CD1c-positive myeloid dendritic cell (primary cell): ENCODE results near the gene RNASE1.
"Not testable (repeated sequence)": the region's sequence is repeated elsewhere in the genome, so short reads cannot be mapped to it uniquely, and the experiment has no call there.

Experiments
- DNase-seq: peaks from one replicate; pipeline ENCODE4 v3.0.0-alpha.2; 2016; ENCODE audit errors: extremely low spot score

RNASE1 gene

DNA sequence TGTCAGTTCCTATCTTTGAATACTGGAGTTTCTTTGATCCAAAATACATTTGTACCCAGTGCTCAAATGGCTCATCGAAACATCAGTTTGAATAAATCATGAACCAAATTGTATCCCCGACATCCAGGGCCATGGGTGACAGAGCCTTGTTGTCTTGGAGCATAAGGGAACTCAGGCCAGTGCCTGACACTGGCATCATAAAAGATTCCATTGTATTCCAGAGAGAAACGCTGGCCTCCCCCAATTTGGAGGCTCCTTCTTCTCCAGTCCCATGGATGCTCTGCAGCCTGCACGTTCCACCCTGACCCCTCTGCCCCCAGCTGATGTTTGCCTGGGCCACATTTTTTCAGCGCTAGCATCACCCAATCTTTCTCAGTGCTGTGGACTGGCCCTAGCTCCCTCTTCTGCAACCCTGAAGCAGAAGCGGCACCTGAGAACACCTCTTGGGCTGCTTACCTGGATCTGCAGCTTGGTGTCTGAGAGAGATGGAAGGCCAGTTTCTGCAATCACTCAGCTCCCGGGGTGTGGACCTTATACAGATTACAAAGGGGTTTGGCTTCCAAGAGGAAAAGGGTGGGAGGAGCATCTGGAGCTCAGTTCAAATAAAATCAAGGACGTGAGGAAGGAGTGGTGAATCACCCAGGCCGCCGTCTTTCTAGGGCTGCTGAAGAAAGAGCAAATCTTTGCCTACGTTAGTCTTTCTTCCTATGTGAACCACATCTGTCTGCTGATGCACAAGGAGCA, at the start of gene RNASE1:
Gene RNASE1 (minus strand): TSS at position 504 of the 744 bp plus-strand sequence. CDS start 776 bp downstream, outside the sequence.
- DNase-seq, result no peak

DNA sequence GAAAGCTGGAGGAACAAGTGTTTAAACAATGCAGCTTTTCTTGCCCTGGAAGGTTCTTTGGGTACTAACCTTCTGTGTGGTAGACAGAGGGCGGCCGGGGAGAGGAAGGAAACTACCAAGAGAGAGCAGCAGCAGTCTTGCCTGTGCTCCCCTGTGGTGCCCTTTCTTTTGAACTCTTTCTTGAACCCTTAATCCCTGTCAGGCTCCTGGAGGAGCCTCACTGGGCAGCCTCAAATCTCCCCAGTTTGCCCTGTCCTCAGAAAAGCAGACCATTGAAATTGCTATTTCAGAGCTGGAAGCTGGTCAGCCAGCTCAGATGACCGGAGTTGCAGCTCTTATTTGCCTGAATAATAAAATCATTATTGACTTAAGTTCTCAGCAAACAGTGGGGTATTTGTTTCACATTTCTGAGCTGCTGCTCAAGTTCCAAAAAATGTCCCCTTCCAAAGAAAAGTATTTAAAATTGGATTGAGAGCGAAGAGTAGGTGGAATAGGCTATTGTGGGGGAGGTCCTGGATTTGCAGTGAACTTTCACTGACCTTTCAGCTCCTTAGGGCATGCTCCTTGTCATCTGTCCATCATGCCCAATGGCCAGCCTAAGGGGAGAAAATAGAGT, 46.4 kb upstream of the RNASE1 start:
- no peak for DNase-seq

DNA sequence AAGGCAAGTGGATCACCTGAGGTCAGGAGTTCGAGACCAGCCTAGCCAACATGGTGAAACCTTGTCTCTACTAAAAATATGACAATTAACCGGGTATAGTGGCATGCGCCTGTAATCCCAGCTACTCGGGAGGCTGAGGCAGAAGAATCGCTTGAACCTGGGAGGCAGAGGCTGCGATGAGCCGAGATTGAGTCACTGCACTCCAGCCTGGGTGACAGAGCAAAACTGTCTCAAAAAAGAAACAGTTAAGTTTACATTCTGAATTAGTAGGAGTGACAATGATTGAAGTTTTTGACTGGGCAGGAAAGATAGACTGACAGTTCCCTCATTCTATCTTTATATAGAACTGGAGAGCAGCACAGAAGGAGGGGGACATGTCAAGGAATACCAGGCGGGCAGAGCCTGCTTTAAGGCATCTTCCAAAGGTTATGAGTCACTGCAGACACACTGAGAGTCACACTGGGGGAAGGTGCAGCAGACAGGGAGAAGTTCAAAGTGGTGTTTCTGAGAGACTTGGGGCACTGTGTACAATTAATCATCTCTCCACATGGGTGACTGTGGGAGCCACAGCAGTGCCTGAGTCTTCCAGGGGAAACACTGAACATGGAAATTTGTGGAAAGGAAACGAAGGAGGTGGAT, 45.8 kb upstream of the RNASE1 start:
- DNase-seq, result peak; percentile 63

DNA sequence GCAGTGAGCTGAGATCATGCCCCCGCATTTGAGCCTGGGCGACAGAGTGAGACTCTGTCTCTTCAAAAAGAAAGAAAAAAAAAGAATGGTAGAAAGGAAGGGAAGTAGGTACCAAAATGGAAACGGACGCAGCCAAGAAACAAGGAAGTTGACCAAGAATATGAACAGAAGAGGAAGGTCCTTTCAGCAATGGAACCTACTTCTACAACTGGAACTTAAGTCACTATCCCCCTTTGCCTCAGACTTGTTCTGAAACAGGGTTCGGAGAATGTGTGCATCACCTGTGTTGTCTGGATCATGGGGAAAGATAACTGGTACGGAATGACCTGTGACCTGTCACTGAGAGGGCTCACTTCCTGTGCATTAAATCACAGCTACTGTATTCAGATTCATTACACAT, 43.9 kb upstream of the RNASE1 start:
- peak; percentile 82 for DNase-seq

DNA sequence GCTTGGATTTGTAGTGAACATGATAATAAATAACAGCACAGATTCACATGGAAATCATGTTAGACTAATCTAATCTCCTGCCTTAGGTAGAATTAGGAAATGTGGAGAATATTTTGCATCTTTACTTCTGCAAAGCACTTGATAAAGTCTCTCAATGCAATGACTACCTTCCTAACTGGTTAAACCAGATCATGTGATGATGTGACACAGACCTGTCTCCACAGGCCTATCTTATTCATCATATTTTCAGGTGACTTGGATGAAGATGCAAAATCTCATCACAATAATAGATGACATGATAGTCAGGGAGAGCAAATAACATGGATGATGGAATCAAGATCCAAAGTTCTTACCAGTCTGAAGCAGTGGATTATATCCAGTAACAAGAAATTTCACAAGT, 38.5 kb upstream of the RNASE1 start:
- no peak for DNase-seq

DNA sequence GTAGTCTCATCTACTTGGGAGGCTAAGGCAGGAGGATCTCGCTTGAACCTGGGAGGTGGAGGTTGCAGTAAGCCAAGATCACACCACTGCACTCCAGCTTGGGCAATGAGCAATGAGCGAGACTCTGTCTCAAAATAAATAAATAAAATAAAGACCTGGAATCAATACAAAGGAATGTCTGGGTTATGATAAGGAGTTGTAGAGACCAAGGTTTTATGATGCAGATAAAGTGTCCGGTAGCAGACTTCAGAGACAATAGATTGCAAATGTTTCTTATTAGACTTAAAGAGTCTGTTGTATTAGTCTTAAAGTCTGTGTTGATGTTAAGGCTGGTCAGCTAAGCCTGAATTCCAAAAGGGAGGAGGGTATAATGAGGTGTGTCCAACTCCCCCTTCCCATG, 35.2 kb upstream of the RNASE1 start:
- DNase-seq, result no peak

DNA sequence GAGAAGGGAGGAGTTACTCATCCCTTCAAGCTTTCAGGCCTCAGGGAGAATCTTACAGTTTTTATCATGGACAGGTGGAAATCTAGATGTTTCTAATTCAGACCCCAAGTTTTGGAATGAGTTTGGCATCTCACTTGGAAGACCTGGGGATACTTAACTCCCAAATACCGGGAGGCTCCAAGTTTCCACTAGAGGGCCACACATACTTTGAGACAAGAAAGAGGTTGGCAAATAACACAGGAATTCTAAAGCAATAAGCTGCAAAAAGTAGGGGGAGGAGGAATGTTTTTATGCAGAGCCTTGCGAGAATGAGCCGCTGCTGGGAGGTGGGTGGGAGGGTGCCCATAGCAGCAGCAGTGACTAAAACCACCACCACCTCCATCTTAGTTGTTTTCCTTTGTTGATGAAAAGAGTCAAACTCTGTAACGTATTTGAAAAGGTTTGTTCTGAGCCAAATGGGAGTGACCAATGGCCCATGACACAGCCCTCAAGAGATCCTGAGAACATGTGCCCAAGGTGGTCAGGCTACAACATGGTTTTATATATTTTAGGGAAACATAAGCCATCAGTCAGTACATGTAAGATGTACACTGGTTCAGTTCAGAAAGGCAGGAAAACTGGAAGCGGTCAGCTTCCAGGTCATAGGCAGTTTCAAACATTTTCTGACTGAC, 34.2 kb upstream of the RNASE1 start:
- DNase-seq, result no peak

DNA sequence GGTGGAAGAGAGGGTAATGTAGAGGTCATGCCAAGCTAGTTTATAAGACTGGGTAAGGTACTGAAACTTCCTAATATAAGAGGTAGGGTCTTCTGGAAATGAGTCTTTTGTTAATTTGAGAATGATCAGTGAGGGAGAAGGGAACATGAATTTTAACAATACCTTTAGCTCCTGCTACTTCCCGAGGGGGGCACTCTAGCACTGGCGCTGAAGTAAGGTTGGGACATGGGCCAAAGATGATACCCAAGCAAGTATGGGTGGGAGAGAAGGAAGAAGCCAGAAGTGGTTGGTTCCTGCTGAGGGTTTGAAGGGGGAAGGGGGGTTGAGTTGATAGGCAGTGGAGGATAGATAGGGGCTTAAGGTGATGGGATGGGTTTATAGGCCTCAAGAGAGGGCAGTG, 32.3 kb upstream of the RNASE1 start:
- no peak for DNase-seq

DNA sequence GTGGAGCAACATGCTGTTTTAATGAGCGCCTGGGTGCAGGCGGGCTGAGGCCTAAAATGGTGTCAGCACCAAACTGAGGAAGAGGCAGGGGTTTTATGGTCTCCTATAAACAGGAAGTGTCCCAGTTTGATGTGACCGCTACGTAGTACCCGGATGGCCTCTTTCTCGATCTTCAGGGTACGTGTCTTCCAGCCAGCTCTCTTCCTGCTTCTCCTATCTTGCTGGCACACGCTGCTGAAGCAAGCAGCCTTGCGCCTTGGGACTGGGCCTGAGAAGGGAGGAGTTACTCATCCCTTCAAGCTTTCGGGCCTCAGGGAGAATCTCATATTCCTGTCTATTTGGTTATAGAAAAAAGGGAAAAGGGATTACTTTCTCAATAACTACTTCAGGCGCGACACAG, 28.2 kb upstream of the RNASE1 start:
- DNase-seq, result no peak

DNA sequence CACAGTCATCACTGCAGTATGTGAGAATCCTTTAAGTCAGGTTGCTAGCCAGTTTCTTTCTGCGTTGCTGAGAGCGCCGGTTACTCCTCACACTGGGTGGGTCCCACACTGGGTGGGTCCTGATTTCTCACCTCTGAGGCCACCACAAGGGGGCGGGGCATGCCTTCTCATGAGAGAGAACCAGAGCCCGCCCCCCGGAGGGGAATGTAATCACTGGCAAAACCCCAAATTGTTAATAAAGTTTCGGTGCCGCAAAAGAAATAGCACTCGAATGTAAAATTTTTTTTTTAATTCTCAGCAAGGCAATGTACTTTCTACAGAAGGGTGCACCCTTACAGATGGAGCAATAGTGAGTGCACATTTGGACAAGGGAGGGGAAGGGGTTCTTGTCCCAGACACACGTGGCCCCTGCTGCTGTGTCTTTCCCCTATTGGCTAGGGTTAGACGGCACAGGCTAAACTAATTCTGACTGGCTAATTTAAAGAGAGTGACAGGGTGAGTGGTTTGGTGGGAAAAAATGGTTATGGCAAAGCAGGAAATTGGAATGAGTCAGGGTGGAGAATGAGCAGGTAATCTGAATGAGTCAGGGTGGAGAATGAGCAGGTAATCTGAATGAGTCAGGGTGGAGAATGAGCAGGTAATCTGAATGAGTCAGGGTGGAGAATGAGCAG, 25.5 kb upstream of the RNASE1 start:
- DNase-seq, result not testable (repeated sequence)

DNA sequence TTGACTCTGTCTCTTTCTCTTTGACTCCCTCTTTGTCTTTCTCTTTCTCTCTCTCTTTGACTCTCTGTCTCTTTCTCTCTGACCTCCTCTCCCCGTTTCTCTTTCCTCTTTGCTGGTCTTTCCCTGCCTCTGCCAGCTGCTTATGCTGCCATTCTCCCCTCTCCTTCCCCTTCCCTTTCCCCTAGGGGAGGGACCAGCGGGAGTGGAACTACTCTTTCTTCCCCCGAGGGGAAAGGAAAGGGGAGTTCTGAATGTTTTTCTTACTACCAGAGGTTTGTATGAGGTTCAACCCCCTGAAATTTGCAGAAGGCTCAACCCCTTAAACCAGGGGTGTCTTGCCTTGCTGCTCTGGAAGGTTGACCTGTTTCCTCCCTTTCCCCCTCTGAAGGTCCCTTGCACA, 24.7 kb upstream of the RNASE1 start:
- DNase-seq, result no peak

DNA sequence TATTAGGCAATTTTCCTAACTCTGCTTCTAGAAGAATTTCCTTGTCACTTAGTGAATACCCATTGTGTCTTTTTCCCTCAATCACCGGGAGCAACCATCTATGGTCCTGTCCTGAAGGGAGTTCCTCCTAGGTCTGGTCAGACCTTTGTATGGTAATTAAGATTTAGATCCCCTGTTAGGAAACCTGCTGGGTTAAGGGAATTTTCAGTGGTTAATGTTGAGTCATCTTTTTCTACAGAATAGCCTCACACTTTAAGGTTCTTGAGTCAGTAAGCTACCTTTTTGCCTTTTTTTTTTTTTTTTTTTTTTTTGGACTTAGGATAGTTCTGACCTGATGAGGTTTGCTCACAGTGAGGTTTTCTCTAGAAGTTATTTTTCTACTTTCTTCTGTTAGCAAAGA, 24.0 kb upstream of the RNASE1 start:
- peak; percentile 32 for DNase-seq

DNA sequence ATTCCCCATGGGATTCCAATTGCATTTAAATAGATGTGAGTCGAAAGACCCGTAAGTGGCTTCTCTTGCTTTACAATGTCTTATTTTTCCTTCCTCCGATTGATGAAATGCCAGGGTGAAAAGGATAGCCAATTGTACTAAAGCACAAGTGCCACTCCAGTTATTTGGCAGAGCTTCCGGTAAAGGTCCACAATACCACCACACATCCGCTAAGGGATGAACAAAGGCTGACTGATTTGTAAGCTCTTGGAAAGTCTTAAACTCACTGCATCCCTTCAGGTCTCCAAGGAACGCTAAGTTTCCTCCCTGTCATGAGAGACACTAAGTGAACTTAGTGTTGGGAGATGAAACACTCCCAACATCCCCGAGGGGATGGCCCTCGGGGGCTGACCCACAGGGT, 21.2 kb upstream of the RNASE1 start:
- no peak for DNase-seq

DNA sequence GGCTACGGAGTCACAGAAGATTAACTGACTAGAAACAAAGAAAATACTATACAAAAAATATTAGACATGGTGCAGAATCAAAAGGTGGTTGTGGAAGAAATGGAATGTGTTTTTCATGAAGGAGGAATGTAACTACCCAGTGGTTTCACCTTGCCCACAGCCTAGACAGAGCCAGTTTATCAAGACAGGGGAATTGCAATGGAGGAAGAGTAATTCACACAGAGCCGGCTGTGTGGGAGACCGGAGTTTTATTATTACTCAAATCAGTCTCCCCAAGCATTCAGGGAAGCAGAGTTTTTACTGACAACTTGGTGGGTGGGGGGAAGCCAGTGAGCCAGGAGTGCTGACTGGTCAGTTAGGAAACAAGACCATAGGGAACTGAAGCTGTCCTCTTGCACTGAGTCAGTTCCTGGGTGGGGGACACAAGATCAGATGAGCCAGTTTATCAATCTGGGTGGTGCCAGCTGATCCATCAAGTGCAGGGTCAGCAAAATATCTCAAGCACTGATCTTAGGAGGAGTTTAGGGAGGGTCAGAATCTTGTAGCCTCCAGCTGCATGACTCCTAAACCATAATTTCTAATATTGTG, 19.0 kb upstream of the RNASE1 start:
- peak; percentile 90 for DNase-seq

DNA sequence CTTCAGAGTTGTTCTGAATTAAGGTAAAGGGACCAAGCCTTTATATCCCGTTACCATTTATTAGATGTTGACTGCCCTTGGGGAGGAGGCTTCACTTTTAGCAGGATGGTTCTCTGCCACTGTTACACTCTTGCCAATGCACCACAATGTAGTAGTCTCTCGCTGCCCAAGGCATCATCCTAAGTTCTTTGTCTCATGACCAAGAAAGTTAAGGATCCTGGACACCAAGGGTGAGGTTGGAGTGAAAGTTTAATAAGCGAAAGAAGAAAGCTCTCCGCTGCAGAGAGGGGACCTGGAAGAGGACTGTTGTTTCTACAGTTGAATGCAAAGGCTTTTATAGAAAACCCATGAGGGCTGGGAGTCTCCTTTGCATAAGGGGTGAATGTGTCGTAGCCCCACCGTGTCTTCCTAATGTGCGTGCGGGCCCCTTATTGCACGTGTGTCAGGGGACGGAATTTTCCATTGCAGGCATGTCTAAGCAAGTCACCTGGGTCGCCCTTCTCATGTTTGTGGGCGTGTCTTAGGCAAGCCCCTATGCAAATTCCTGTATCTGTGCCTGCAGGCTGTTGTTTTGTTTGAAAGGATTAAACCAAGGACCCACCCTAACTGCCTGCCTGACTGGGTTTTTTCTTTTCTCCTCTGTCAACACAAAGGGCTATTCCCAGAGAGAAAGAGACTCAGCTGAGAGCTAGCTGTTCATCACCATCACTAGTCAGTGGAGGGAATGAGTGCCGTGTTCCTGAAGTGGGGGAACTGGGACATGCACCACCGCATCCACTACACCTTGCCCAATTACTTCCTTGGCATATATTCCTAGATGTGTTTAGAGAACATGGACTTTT, 17.6 kb upstream of the RNASE1 start:
- no peak for DNase-seq

DNA sequence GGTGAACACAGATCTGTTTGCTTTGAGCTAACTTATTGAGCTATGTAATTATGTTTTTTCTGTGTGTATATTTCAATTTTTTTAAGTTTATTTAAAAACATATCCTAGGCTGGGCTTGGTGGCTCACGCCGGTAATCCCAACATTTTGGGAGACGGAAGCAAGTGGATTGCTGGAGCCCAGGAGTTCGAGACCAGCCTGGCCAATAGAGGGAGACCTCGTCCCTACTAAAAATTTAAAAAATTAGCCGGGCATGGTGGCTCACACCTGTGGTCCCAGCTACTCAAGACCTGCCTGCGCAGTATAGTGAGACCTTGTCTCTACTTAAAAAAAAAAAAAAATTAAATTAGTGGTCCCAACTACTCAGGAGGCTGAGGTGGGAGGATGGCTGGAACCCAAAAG, 16.2 kb upstream of the RNASE1 start:
- no peak for DNase-seq

DNA sequence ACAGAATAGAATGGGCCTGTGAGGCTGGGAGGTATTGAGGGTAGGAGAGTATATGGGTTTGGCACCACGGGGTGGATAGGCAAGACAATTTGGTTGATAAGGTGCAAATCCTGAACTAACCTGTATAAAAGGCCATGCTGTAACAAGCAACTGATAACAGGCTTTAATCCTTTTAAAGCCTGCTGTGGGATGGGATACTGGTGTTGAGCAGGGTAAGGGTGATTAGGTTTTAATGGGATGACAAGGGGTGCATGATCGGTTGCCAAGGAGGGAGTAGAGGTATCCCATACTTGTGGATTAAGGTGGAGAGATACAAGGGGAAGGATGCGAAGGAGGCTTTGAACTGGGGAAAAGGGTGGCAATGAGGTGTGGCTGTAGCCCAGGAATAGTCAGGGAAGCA, 13.3 kb upstream of the RNASE1 start:
- not testable (repeated sequence) for DNase-seq

DNA sequence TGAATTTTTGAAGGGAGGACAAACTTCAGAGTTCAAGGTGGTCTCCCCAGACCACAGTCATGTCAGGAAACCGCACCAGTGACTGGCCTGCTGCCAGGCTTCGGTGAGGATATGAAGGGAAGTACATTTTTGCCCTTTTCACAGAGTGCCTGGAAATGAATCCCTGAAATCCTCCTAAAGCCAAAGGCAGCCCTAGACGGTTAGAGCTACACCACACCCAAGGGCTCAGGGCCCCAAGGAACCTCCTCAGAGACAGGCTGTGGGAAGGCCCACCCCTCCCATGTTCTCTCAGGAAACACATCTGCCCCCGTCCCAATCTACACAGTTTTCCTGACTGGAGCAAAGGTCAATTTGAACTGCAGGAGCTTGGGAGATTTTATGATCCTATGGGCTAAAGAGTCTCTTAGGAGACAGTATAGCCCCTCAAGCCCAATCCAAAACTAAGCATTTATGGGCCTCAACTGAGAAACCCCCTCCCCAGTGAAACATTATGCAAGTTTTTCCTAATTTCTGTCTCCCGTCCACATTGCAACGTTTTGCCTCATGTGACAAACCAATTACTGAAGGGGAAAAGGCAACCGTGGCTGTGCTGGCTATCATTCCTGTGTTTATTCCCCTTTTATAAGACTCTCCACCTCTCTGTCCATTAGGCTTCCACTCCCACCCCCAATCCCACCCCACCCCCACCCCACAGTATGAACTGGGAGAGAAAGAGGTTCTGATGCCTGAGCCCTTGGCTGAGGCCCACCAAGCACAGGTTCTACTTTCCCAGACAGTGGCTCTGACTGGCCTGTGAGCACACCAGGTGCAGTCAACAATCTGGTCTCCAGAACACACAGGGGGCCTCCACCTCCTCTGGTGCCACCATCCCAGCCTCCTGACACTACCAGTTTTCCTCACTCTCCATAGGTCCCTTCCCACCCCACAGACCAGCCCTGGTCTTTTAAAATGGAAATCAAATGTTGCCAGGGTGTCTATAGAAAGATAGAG, 9.6 kb upstream of the RNASE1 start:
- no peak for DNase-seq

DNA sequence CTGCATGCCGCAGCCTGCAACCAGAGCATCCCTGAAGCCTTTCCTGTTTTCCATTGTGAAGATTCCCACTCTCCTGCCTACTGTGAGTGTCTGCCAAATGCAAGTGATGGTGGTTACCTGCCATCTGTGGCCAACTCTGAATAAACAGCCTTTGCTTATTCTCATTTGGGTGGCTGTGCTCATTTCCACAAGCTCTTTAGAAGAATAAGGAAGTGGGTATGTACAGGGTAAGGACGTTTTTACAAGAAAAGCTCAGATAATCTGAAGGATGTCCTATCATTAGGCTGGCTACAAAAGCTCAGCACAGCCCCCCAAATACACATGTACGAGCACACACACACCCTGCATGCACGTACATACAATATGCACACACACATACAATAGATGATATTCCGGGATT, 7.3 kb upstream of the RNASE1 start:
- DNase-seq, result no peak

DNA sequence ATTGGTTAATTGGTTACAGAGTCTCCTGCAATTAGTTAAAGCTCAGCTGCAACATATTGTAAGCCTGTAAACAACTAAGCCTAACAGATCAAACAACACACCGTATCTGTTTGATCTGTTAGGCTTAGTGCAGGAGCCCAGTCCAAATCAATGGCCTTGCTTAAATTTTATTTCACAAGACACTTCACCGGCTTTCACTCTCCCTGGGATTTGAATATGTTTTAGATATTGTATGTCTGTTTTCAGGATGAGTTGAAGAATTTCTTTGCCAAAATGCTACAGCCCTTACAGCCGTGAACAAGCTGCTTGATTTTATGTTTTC, 5.5 kb upstream of the RNASE1 start:
- no peak for DNase-seq
